Mucosa of gallbladder (tissue), 1 donor: ENCODE measurements around the gene PTK7. TPM values are rescaled to one million over a fixed set of nuclear protein-coding genes. Genes with fewer than 3 reads are reported as not detected.

ENCODE experiments used
- DNase-seq: peaks from one replicate; pipeline ENCODE4 v3.0.0-alpha.2; 2020; ENCODE audit warnings: low spot score
- total RNA-seq: library from RNA; stranded (reverse); gene quantifications from one replicate; pipeline ENCODE4 v1.2.1, GENCODE V29; 2021
- donor health status: DM: no; HTN: no; CAD: no.

PTK7 gene
- total RNA-seq, 1 donor from 2014 or later, result 30.0 TPM

- no peak for DNase-seq
Observed at GRCh38 chr6:43086022-43086658, 10.0 kb downstream of the PTK7 start.

GRCh38 chr6:43088654-43089056 is 12.5 kb downstream of the PTK7 start:
- DNase-seq, result no peak

- no peak for DNase-seq
Observed at GRCh38 chr6:43089467-43089866, 13.4 kb downstream of the PTK7 start.

- DNase-seq, result no peak
Observed at GRCh38 chr6:43089874-43090558, 13.9 kb downstream of the PTK7 start.

DNA sequence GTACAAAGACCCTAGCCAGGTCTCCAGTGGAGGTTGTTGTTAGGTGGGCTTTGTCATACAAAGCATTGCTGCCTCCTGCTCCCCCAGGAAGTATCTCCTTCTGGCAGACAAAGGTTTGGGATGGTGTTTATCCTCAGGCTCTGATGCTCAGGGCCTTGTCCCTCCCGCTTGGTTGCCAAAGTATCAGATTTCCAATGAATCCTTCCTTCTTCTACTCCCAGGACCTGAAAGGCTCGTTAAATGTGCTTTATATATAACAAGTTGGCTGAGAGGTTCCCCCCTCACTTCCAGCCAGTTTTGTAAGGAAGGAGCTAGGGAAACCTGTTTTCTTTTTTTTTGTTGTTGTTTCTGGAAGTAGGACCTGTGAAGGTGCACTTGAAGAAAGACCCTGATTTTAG is 14.4 kb downstream of the PTK7 start:
- no peak for DNase-seq

DNA sequence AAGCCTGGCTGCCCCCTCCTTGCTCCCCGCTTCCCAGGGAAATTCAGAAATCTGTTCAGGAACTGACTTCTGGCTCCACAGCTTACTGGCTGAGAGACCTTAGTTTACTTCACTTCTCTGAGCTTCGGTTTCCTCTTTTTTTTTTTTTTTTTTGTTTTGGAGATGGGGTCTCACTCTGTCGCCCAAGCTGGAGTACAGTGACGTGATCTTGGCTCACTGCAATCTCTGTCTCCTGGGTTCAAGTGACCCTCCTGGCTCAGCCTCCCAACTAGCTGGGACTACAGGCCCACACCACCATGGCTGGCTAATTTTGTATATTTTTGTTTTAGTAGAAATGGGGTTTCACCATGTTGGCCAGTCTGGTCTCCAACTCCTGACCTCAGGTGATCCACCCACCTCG is 14.9 kb downstream of the PTK7 start:
- no peak for DNase-seq

DNA sequence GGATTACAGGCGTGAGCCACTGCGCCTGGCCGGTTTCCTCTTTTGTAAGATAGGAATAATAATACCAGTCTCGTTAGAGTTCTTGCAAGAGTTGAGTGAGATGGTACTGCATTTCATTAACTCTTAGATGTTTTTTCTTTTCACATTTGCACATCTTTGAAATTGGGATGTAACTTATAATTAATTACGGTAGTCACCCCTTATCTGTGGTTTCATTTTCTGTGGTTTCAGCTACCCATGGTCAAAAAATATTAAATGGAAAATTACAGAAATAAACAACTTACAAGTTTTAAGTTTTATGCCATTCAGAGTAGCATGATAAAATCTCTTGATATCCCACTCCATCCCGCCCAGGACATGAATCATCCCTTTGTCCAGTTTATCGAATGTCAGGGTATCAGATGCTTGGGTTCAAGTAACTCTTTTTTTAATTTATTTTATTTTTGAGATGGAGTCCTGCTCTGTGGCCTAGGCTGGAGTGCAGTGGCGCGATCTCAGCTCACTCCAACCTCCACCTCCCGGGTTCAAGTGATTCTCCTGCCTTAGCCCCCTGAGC is 15.4 kb downstream of the PTK7 start:
- no peak for DNase-seq

DNA sequence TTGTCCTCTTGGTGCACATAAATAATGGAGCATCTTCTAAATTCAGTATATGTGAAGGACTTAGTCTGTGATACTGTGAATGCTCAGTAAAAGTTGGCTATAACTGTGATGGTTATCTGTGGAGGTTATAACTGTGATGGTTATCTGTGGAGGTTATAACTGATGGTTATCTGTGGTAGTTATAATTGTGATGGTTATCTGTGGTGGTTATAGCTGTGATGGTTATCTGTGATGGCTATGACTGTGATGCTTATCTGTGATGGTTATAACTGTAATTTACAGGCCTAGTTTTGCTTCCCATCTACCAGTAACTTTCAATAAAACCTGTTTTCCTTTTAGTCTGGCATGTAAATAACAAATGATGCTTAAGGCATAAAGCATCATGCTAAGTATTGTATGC is 16.5 kb downstream of the PTK7 start:
- DNase-seq, result no peak

DNA sequence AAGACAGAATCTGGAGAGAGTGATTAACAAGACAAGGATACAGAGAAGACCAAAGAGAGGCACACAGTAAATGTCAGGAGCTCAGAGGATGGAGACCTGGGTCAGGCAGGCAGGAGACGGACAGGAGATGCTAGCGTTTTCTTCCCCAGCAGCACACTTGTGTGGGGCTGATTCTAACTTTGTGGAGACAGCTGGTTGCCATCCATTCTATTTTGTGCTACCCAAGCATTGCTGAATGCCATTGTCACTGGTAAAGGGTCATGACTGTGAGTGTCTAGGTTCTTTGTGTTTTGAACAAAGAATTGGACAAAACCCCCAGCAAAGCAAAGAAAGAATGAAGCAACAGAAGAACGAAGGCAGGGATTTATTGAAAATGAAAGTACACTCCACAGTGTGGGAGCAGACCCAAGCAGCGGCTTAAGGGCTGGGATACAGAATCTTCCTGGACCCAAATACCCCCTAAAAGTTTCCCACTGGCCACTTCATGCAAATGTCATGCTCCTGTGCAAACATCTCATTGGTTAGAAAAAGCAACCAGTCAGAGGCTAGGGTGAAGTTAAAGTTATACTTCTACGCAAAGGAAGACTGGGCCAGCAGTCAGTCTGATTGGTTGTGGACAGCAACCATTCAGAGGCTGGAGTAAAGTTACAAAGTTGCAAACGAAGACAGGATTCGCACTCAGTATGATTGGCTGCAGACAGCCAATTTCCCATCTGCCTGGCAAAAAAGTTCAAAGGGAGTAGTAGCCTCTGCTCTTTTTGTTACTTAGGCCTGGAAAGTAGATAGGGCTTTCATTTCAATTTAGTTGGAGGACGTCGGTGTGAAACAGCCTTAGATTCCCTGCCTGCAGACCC is 17.5 kb downstream of the PTK7 start:
- DNase-seq, result peak; percentile 50

- DNase-seq, result no peak
Observed at GRCh38 chr6:43095939-43096338, 19.8 kb downstream of the PTK7 start.

GRCh38 chr6:43096451-43097097 is 20.5 kb downstream of the PTK7 start:
- DNase-seq, result no peak

GRCh38 chr6:43097098-43097489 is 21.0 kb downstream of the PTK7 start:
- DNase-seq, result no peak

GRCh38 chr6:43097502-43097901 is 21.4 kb downstream of the PTK7 start:
- no peak for DNase-seq

- DNase-seq, result no peak
Observed at GRCh38 chr6:43101497-43101896, 25.4 kb downstream of the PTK7 start.

- no peak for DNase-seq
Observed at GRCh38 chr6:43103253-43103876, 27.3 kb downstream of the PTK7 start.

DNA sequence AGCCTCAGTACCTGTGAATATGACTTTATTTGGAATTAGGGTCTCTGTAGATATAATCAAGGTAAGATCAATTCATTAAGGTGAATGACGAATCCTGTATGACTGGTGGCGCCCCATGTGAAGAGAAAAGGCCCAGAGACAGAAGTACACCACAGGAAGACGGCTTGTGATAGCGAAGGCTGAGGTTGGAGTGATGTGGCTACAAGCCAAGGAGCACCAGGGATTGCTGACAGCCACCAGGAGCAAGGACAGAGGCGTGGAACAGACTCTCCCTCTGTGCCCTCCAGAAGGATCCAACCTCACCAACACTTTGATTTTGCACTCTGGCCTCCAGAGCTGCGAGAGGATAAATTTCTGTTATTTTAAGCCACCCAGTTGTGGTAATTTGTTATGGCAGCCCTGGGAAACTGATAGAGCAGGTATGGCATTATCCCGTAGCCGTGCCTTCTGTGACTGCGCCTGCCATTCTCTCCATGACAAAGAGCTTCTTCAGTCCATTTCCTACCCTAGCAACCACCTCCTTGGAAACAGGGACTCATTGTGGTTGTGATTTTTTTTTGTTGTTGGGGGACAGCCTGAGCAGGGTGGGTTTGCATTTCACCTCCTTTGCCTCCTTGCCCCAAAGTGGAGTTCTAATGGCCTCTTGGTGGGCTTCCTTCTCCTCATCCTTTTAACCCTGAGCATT is 29.6 kb downstream of the PTK7 start:
- DNase-seq, result no peak

DNA sequence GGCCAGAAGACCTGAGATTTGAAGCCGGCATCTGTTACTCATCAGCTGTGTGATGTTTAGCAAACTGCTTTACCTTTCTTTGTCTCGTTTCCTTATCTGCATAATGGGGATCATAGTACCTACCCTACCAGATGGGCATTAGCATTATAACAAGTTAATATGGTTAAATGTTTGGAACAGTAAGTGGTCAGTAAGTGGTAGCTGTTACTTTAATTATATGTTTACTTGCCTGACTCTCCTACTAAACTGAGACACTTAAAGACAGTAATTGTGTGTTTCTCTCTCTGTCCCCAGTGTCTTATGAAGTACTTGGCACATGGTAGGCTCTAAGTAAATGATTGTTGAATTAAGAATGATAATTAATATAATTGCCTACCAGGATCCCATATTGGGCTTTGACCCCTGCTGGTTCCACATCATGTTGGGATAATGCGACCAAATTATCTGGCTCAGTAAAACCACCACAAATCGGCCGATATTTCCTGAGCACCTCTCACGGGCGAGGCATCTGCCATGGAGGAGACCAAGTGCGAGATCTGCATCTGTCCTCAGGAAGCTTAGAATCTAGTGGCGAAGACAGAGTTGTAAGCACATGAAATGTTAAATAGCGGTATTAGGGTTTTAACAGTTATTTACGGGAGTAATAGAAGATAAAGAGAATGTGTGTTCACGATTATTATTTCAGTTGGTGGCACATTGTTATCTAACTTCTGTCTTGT is 31.4 kb downstream of the PTK7 start:
- DNase-seq, result no peak

GRCh38 chr6:43113431-43114260 is 37.5 kb downstream of the PTK7 start:
- no peak for DNase-seq

GRCh38 chr6:43115365-43115764 is 39.3 kb downstream of the PTK7 start:
- no peak for DNase-seq
